GM18520 (cell line): Measurements from ENCODE around the gene TNFRSF14.

Source experiments
- ATAC-seq: cut with Tn5 transposase; IDR thresholded peaks from one replicate; pipeline ENCODE4 v1.9.1; 2021; ENCODE audit not compliant: unreplicated experiment

TNFRSF14 gene

DNA sequence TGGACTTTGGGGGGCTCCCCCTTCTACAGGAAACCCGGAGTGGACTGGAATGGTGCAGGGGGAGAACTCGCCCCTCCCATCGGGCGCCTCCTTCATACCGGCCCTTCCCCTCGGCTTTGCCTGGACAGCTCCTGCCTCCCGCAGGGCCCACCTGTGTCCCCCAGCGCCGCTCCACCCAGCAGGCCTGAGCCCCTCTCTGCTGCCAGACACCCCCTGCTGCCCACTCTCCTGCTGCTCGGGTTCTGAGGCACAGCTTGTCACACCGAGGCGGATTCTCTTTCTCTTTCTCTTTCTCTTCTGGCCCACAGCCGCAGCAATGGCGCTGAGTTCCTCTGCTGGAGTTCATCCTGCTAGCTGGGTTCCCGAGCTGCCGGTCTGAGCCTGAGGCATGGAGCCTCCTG is at the start of gene TNFRSF14:
Gene TNFRSF14, plus strand, starts transcription at position 95 of the 401 bp plus-strand sequence. Its CDS starts 294 bp downstream, at position 389.
- no peak for ATAC-seq

DNA sequence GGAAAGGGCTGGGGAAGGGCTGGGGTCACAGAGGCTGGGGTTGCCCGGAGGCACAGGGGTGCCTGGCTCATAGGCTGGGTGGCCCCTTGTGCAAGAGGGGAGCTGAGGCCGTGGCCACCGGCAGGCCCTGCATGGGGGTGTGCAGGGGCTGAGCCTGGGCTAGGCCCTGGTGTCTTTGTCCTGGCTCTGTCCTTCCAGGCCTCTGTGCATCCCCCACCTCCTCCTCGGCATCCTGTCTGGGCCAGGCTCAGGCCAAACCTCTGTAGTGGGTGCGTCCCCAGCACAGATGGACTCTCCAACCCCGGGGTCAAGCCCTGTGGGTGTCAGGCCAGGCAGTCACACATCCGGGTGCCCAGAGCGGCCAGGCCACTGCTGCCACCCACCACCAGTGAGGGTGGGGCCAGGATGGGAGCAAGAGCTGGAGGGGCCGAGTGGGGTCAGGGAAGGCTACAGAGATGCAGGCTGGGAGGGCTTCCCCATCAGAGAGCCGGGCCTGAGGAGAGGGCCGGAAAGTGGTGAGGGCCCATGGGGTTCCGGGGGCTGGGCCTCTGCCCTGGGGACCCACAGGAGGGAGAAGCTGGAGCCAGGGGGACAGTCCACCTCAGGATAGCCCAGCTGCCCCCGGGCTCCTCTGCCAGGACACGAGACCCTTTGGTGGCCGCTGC is 49.1 kb upstream of the TNFRSF14 start:
- ATAC-seq, result no peak

DNA sequence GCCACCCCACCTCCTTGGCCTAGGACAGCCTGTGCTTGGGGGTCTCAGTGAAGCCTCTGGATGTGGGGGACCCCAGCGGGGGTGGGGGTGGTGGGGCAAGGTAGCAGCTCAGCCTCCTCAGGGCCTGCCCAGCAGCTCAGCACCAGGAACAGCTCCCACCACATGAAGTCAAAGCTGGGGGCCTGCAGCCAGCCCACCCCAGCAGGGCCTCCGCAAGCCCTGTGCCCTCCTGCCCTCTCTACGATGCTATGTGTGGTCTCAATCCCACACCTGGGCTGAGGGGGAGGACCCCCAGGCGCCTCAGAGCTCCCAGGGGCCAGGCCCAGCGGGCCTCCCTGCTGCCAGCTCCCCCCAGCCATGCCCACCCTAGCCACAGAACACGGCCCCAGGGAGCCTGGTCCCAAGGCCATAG is 48.4 kb upstream of the TNFRSF14 start:
- ATAC-seq, result no peak

DNA sequence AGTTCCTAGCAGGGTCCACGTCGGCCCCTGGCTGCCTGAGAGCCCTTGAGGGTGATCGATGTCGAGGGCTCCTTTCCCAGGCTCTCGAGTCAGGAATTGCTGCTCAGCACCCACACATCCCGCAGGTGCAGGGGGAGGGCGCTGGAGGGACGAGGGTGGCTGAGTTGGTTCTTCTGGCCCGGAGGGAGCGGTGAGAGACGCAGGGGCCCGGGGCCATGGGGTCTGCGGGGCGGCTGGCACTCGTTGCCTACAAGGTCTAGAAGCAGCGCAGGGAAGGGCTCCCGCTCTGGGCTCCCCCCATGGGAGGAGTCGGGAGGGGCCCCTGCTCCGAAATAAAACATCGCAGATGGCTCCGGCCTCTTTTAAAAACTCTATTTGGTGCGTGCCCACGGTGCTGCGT is 48.0 kb upstream of the TNFRSF14 start:
- ATAC-seq, result no peak

DNA sequence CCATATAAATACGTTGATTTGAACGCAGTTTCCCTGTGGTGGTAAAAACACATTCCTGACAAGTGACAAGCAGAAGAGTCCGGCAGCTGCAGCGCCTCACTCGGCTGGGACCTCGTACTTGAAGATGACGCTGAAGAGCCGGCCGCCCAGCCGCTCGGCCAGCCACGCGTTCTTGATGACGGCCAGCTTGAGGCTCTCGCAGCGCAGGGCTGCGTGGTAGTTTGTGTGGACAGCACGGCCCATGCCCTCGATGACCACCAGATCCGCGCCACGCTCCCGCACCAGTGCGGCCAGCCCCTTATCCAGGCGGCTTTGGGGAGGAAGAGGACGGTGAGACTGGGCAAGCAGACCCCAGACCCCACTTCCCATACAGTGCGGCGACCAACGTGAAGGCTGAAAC is 47.4 kb upstream of the TNFRSF14 start:
- no peak for ATAC-seq

DNA sequence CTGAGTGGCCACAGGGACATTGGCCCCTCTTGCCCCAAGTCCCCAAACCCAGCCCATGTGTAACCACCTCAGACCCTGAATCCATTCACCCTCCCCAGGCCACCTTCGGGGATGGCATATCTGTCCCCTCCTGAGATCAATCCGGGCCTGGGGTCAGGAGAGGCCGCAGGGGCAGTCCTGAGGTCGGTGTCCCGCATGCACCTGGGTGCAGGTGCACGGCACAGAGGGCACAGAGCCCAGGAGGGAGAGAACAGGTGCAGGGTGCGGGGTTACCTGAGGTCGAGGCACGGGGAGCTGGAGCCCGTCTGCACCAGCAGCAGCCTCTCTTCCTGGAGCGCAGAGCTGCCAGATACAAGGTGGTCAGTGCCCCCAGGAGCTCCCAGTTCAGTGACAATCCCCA is 46.6 kb upstream of the TNFRSF14 start:
- no peak for ATAC-seq

DNA sequence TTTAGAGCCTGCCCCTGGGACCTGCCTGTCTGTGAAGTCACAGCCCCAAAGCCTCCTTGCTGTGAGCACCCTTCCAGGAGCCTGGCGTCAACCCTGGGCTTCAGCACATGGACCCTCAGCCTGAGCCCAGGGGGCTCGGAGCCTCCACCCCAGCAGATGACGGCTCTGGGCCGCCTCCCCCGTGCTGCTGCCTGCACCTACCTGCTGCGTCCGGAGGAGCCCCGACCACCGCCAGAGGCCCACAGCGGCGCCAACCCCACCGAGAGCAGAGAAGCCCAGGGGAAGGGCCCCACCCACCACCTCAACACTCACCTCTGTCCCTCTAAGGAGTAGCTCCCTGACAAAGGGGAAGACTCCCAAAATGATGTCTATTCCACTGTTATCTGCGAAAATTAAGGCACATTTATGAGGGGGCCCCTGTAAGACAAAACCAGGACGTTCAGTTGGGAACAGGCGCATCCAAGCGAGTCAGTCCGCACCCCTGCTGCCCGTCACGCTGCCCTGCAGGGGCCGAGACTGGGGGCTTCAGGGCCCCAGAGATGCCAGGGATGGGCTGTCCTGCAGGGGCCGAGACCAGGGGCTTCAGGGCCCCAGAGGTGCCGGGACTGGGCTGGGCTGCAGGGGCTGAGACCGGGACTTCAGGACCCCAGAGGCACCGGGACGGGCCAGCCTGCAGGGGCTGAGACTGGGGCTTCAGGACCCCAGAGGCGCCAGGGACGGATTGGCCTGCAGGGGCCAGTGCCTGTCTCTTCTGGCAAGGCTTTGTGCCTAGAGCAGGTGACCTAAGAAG is 45.6 kb upstream of the TNFRSF14 start:
- no peak for ATAC-seq

DNA sequence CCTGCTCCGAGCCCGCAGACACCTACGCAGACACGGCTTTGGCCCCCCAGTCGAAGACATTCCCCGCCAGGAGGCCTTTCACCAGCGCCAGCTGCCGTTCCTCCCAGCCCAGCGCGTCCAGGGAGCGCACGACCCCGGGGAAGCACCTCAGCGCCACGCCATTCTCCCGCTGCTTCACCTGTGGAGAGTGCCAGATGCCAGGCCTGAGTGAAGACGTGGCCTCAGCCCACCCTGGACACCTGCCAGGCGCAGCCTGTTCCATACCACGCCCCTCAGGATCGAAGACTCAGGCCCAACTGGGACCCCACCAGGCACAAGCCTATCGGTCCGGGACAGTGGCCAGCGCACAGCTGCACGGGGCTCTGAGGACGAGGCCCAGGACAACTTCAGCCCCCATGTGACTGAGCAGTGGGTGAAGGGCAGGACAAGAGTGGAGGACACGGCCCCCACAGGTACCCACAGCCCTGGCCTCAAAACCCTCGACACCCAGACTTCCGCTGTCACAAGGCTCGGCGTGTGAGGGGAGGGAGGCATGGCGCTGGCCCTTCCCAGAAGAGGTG is 43.2 kb upstream of the TNFRSF14 start:
- no peak for ATAC-seq

DNA sequence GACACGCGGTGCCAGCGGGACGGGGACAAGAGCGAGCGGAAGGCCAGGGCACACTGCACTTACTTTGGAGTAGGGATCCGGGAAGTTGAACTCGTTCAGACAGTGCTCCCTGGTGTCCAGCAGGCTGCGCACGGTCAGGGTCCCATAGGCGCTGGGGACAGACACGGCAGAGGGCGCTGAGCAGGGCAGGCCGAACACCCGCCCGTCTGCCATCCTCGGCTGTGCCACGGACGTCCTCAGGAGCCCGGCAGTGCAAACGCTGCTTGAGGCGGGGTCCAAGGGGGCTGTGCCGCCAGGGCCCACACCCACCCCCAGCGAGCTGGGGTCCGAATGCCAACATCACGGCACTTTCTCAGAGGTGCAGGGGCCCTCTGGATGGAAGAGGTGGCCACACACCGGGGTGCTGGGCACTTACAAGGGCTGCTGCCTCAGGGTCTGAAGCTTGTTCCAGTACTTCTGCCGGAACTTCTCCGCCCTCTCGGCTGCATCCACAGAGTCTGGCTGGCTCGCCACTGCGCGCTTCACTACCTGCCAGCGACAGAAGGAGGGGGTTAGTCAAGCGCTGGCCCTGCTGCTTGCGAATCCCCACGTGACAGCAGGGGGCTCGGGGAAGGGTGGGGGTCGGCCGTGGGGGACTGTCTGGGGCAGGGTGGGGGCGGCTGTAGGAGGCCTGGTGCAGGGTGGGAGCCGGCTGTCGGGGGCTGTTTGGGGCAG is 42.1 kb upstream of the TNFRSF14 start:
- ATAC-seq, result no peak

DNA sequence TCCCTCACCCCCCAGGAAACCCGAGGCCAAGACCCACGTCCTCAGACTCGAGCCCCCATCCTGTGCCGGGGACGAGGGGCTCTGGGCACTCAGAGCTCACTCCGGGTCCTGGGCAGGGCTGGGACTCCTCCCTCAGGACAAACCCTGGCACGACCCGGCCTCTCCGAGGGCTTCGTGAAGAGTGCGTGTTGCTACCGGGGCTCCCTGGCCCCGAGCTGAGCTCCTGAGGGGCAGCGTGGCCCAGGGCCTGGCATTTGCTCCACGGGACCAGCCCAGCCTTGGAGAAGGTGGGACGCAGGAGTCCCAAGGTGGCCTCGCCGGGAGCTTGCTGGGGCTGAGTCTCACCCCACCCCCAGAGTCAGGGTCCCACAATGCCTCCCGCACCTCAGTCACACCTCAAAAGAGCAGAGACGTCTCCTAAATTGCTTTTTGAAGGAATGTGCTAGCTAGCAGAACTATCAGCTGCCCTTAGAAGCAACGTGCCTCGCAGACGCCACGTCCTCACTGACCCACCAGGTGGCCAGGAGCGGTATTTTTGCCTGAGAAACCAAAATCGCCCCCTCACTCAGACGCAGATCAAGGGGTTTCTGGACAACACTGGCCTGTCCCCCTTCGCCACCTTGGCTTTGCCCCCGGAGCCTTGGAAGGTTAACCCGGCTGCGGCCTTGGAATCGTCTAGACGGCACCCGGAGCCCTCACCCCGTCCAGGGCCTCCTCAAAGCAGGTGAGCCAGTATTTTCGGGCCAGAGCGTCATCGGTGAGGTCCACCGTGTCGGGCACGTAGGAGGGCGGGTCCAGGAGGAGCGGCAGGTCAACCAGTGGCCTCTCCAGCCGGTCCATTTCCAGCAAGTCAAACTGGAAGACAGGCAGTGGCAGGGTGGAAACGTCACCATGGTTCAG is 41.1 kb upstream of the TNFRSF14 start:
- no peak for ATAC-seq

DNA sequence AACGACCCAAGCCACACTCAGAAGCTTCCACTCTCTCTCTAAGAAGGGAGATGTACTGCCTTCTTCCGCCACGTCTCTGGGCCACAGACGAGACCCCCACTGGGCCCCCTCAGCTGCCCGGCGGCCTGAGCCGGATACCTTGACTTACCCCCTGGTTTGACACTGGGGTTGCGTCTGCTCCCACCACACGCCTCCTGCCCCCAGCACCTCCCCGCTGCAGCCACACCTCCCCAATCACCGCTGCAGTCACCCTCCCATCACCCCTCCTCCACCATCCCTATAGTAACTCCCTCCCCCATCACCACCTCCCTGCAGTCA is 40.4 kb upstream of the TNFRSF14 start:
- ATAC-seq, result no peak

DNA sequence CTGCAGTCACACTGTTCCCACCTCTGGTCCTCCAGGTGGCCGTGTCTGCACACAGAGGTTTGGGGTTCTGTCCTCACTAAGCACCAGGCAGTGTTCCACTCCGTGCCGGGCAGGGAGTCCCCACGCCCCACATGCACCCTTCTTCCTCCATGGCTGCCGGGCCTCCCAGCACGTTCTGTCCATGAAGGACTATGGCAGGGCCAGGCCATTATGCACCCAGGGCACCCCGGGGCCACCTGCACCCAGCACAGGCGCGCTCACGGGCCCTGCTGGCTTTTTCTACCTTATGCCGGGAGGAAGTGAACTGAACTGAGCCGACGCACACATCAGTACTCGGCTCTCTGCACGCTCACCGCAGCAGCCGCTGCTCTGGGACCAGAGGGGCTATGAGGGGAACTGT is 40.0 kb upstream of the TNFRSF14 start:
- no peak for ATAC-seq

DNA sequence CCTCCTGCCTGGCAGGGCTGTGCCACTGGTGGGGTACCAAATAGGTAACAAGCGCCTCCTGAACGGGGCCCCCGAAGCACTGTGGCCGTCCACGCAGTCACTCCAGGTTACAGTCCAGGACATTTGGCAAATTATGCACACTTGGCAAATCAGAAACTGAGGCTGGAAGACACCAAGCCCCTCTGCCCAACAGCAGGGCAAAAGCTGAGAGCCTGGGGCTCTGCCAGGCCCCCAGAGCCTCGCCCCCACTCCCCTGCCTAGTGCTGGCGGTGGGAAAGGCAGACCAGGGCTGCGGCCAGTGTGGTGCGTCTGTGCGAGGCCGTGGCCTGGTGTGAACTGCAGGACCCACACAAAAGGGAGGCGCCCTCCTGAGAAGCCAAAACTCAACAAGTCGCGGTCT is 39.2 kb upstream of the TNFRSF14 start:
- no peak for ATAC-seq

DNA sequence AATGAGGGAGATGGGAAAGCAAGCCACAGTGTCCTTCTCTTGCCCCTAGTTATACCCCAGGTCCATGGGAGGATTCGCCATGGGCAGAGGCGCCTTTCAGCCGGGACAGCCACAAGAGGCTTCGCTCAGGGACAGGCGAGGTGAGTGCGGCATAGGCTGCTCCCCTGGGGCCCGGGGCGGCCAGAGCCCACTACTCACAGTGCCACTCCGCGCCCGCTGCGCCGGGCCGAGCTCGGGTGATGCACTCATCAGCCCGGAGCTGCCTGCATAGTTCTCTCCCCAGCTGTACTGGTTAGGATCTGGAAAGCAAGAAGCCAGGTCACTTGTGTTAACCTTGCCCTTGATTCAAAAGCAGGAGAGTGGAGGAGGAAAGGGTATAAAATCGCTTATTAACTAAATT is 38.2 kb upstream of the TNFRSF14 start:
- no peak for ATAC-seq

DNA sequence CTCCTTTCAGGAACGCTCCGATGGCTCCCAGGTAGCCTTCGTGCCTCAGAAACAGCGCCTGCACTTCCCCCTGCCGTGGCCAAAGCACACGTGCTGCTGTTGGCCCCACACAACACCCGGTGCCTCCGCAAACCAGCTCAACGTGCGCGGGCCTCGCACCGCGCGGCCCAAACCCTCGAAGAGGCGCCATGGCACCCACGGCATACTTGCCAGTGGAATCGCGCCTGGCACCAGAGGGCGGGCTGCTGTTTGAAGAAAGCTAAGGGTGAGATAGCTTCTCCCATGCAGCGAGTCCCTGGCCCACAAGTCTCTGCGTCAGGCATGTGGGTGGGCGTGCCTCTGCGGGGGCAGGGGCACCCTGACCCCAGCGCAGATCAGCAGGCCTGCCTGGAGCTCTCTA is 37.6 kb upstream of the TNFRSF14 start:
- no peak for ATAC-seq

DNA sequence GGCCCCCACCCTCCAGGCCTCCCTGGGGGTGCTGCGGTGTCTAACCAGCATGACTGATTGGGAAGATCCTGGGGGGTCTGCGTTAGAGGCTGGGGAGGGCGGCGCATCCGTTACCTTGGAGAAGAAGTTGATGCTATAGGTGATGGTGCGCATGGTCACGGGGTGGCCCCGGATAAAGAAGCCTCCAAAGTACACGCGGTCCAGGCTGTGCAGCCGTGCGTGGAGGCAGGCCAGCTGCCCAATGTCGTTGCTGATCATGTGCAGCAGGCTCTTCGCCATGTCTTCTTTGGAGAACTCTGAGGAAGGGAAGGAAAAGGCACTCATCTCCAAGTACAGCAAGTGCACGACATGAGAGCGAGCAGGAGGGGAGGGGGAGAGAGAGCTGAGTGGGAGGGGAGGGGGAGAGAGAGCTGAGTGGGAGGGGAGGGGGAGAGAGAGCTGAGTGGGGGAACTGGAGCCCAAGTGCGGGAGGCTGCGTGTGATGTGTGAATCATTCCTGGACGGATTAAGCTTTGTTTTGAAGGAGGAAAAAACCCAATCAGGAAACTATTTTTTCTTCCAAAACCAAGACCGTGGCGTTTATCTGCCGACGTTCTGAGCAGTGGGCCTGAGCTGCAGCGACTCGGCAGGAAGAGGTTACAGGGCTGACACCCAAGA is 37.0 kb upstream of the TNFRSF14 start:
- no peak for ATAC-seq

DNA sequence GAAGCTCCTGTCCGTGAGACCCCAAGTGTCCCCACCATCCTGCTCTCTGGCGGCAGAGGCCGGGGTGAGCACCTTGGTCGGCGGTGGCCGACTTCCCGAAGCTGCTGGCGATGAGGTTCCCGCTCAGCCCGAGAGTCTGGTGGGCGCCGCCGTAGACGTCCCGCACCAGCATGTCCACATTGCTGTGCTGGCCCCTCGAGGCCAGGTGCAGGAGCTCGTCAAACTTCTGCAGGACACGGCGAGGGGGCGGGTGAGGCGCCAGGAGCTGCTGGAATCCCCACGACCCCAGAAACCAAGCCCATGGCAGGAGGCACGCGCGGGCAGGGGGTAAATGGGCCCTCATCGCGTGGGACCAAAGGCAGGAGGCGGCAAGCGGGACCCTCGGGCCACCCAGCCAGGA is 36.4 kb upstream of the TNFRSF14 start:
- no peak for ATAC-seq

DNA sequence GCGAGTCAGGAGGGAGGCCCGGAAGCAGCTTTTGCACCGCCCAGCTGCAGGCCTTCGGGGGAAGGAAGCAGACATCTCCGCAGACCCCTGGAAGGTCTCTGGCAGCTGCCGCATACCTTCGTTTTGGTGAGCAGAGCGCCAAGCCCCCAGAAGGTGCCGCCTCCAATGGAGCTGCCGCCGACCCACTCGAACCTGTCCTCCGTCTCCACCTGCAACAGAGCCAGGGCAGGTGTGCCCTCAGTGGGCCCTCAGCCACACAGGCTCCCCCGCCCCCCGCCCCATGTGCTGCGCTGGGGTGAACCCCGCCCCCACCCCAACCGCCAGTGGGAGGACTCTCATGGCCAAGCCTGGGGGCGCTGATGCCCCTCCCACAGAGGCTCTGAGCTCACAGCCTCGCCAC is 36.0 kb upstream of the TNFRSF14 start:
- no peak for ATAC-seq

DNA sequence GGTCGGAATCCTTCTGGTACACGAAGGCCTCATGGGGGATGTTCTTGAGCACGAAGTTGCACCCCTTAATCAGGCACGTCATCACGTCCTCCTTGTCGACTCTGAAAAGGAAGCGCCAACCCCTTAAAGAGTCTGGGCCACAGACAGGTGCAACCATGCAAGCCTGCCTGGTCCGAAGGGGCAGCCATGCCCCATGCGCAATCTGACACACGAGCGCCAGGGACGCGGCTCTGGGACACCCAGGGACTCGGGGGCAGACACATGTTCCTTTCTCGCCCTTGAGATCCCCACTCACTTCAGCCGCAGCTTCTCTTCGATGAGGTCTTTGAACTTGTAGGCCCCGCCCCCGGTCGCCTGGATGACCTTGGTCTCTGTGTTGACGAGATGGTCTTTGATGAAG is 35.4 kb upstream of the TNFRSF14 start:
- ATAC-seq, result no peak

DNA sequence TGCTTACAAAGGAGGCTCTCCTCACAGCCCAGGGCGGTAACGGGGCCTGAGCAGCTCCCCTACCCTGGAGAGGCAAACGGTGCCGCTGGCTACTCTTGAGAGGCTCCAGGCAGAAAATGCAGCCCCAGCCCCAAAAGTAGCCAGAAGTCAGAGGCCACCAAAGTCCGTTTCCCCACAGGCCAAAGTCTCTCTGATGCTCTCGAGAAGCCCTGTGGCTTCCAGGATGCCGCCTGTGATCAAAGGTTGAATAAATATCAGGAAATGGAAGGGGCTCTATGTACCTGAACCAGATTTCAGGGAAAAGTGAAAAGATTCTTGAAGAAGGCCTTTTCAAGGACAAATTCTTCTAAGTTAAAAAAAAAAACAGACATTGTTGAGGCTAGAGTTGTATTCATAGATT is 33.9 kb upstream of the TNFRSF14 start:
- ATAC-seq, result no peak
